ENCODE measurements around the gene METTL25B. TPM values are rescaled to one million over a fixed set of nuclear protein-coding genes. Genes with fewer than 3 reads are reported as not detected.

Gene METTL25B
- total and polyA plus RNA-seq, 10 of the 15 experiments (the other 5 are each of a cell fraction or from before 2014, with no cell fraction given), result 5.9 to 25.2 (median 13.5) TPM

GRCh38 chr1:156744344-156744743, 16.1 kb downstream of the METTL25B start:
- 67% methylated on average over 4 of the region's 12 CpGs for WGBS (ENCODE audit: insufficient coverage, insufficient replicate concordance, low lambda C conversion rate, missing lambda C conversion rate)
- ATAC-seq (no peak), FAIRE-seq (no peak), DNase-seq (ENCODE audit: low read depth, low spot score) (no peak)
- H3K4me1 ChIP-seq (ENCODE audit: control insufficient read depth, insufficient read depth, low read length), result peaks cover 20% of the 10 kb centered on the region
- intact Hi-C loops (cut with micrococcal nuclease; ENCODE audit: unreplicated experiment), result loop anchor here (10.0 kb wide), 1 partner anchor 240 kb away; the partner anchor contains the start of gene MEF2D
- peaks cover 60% of the 10 kb centered on the region for H3K79me2 ChIP-seq (ENCODE audit: control insufficient read depth, insufficient read depth, low read length)
- peaks cover 22 to 23% of the 10 kb centered on the region in 2 experiments for H3K36me3 ChIP-seq (ENCODE audit: control insufficient read depth in 2 of 2, insufficient read depth in 2 of 2, low read length in 1 of 2)
- H3K27ac ChIP-seq (ENCODE audit: control insufficient read depth, insufficient read depth), result no peak overlapping the region
- in situ Hi-C loops (cut with MboI), result no loop called here
- POLR2A ChIA-PET, result no interaction called here
- H2AFZ ChIP-seq (ENCODE audit: control insufficient read depth, low read depth, low read length), result no peak overlapping the region
- TF ChIP-seq CBX5 (IDR thresholded peaks at IDR 0.05; ENCODE audit: low read depth), result no peak
- TF ChIP-seq BHLHE40 (IDR thresholded peaks at IDR 0.05; ENCODE audit: borderline replicate concordance in 1 of 2, low read depth in 2 of 2, low read length in 1 of 2), result no peak
- TF ChIP-seq, protein P1, sequence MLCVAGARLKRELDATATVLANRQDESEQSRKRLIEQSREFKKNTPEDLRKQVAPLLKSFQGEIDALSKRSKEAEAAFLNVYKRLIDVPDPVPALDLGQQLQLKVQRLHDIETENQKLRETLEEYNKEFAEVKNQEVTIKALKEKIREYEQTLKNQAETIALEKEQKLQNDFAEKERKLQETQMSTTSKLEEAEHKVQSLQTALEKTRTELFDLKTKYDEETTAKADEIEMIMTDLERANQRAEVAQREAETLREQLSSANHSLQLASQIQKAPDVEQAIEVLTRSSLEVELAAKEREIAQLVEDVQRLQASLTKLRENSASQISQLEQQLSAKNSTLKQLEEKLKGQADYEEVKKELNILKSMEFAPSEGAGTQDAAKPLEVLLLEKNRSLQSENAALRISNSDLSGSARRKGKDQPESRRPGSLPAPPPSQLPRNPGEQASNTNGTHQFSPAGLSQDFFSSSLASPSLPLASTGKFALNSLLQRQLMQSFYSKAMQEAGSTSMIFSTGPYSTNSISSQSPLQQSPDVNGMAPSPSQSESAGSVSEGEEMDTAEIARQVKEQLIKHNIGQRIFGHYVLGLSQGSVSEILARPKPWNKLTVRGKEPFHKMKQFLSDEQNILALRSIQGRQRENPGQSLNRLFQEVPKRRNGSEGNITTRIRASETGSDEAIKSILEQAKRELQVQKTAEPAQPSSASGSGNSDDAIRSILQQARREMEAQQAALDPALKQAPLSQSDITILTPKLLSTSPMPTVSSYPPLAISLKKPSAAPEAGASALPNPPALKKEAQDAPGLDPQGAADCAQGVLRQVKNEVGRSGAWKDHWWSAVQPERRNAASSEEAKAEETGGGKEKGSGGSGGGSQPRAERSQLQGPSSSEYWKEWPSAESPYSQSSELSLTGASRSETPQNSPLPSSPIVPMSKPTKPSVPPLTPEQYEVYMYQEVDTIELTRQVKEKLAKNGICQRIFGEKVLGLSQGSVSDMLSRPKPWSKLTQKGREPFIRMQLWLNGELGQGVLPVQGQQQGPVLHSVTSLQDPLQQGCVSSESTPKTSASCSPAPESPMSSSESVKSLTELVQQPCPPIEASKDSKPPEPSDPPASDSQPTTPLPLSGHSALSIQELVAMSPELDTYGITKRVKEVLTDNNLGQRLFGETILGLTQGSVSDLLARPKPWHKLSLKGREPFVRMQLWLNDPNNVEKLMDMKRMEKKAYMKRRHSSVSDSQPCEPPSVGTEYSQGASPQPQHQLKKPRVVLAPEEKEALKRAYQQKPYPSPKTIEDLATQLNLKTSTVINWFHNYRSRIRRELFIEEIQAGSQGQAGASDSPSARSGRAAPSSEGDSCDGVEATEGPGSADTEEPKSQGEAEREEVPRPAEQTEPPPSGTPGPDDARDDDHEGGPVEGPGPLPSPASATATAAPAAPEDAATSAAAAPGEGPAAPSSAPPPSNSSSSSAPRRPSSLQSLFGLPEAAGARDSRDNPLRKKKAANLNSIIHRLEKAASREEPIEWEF (IDR thresholded peaks at IDR 0.05; ENCODE audit: insufficient replicate concordance, low read depth, low read length), result no peak
- no peak for TF ChIP-seq SRF (IDR thresholded peaks at IDR 0.05; ENCODE audit: low read depth in 2 of 2, low read length in 2 of 2)
- no peak for TF ChIP-seq MYC (IDR thresholded peaks at IDR 0.05; ENCODE audit: insufficient read depth, insufficient read length, insufficient replicate concordance, low read length, severe bottlenecking)
- TF ChIP-seq JUNB (IDR thresholded peaks at IDR 0.05), result no peak
- TF ChIP-seq SREBF1 (IDR thresholded peaks at IDR 0.05; ENCODE audit: low read length), result no peak
- no peak for TF ChIP-seq YBX1 (IDR thresholded peaks at IDR 0.05)
- TF ChIP-seq PAX8 (IDR thresholded peaks at IDR 0.05), result no peak
- TF ChIP-seq NFYB (IDR thresholded peaks at IDR 0.05; ENCODE audit: insufficient read depth, low read depth, low read length), result no peak
- no peak for TF ChIP-seq ASH2L (IDR thresholded peaks at IDR 0.05; ENCODE audit: borderline replicate concordance, low read depth)
- TF ChIP-seq ZNF274 (IDR thresholded peaks at IDR 0.05; ENCODE audit: insufficient read depth, insufficient read length), result no peak
- TF ChIP-seq GABPA (IDR thresholded peaks at IDR 0.05; ENCODE audit: low read depth), result no peak
- no peak for TF ChIP-seq NFIC (IDR thresholded peaks at IDR 0.05; ENCODE audit: low read depth, low read length)
- TF ChIP-seq, protein P2, sequence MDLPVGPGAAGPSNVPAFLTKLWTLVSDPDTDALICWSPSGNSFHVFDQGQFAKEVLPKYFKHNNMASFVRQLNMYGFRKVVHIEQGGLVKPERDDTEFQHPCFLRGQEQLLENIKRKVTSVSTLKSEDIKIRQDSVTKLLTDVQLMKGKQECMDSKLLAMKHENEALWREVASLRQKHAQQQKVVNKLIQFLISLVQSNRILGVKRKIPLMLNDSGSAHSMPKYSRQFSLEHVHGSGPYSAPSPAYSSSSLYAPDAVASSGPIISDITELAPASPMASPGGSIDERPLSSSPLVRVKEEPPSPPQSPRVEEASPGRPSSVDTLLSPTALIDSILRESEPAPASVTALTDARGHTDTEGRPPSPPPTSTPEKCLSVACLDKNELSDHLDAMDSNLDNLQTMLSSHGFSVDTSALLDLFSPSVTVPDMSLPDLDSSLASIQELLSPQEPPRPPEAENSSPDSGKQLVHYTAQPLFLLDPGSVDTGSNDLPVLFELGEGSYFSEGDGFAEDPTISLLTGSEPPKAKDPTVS (IDR thresholded peaks at IDR 0.05; ENCODE audit: low read depth, low read length), result no peak
- TF ChIP-seq NR2C2 (IDR thresholded peaks at IDR 0.05; ENCODE audit: borderline replicate concordance, control insufficient read depth, insufficient read length, low read depth), result no peak
- TF ChIP-seq RAD51 (IDR thresholded peaks at IDR 0.05), result no peak
- SMC1A ChIA-PET (ENCODE audit: uncharacterized antibody, unreplicated experiment), result no interaction called here
- RAD21 ChIA-PET (ENCODE audit: unreplicated experiment), result no interaction called here
- H3K27me3 ChIP-seq (replicated peaks in 1 of 2; ENCODE audit: control insufficient read depth in 2 of 2, insufficient read depth in 2 of 2, low read length in 1 of 2), result no peaks in the 10 kb centered on the region
- BruUV-seq (replicated peaks), result no TSS peak
- H3K9me3 ChIP-seq (replicated peaks; ENCODE audit: control insufficient read depth, insufficient read depth, low read length), result no peaks in the 10 kb centered on the region
- no peak overlapping the region for H3K9ac ChIP-seq (ENCODE audit: control insufficient read depth, insufficient read depth, low read length)
- no peak overlapping the region for H3K4me2 ChIP-seq (ENCODE audit: control insufficient read depth, insufficient read depth)
- no peak overlapping the region for H3K4me3 ChIP-seq
- CTCF ChIA-PET, result interaction anchor here (0.8 kb wide), 1 partner anchor 18 kb away, joined by 4 read pairs; no protein-coding TSS in a partner anchor
- no peaks in the 10 kb centered on the region for H4K20me1 ChIP-seq (ENCODE audit: control insufficient read depth, insufficient read depth)

Data from GM12878 (cell line).